BJ (cell line): Measurements from ENCODE around the gene DHRS3. TPM values are rescaled to one million over a fixed set of nuclear protein-coding genes. Genes with fewer than 3 reads are reported as not detected.

Experiments used
- CTCF ChIA-PET: fragments of 350-600 bp; formaldehyde crosslinking; extraction: SDS; loops from one replicate; lab custom pipeline; 2021; ENCODE audit warnings: antibody characterized with exemption, inconsistent platforms; lab: Yijun Ruan, JAX
- POLR2A ChIA-PET: fragments of 300-600 bp; sonication (Branson Sonifier 250); formaldehyde crosslinking; extraction: SDS; loops from one replicate; lab custom pipeline; 2021; ENCODE audit warnings: antibody characterized with exemption; lab: Charles Lee
- DNase-seq: peaks from one replicate; pipeline ENCODE4 v3.0.0-alpha.2; 2011; ENCODE audit warnings: low read depth
- H3K27me3 ChIP-seq: 2 replicates; pipeline ENCODE4 v1.6.0; 2011; ENCODE audit warnings: low read length; ENCODE audit not compliant: control insufficient read depth, insufficient read depth
- H3K36me3 ChIP-seq: 2 replicates; pipeline ENCODE4 v1.5.1; 2011; ENCODE audit warnings: low read length; ENCODE audit not compliant: control insufficient read depth, insufficient read depth
- H3K4me3 ChIP-seq: 2 replicates; pipeline ENCODE4 v1.5.1; 2011; ENCODE audit warnings: low read depth, mild to moderate bottlenecking, control low read depth, low read length
- polyA plus RNA-seq: library from polyadenylated mRNA; depleted of rRNA; stranded (reverse); fragments of >200 nt; gene quantifications from 2 replicates; pipeline ENCODE4 v1.2.3, GENCODE V29; 2011
- TF ChIP-seq, protein P1 (sequence below): IDR thresholded peaks from 2 replicates; pipeline ENCODE4 v1.5.1; 2011; ENCODE audit warnings: low read depth, mild to moderate bottlenecking, control low read depth, inconsistent platforms, low read length, moderate library complexity; ENCODE audit not compliant: insufficient read depth

Gene DHRS3
- polyA plus RNA-seq, 1 experiment = 224 TPM

DNA sequence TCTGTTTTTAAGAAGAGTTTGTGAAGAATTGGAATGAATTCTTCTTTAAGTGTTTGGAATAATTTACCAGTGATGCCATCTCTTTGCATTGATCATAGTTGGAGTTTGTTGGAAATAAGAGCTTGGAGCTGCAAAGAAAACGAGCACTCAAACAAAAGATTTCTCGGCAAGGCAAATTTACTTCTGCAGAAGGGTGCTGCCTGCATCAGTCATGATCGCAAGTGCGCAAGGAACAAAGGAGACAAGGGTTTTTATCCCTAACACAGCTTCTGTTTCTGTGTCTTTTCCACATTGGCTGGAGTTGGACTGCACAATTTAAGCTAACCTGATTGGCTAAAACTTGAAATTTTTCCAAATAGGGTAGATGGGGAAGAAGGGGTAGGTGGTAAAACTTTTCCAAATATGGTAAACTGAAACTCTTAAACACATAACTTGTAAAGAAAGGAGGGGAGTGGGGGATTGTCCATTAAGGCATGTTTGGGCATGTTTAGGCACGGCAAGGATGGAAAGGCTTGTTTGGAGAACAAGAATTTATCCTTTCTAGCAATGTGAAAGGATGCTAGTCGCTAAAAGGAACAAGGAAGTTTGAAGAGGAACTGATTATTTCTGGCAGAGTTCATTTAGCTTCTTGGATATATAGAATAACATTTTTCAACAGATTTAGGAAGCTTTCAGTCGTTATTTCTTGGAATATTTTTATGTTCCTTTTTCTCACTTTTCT lies 22.4 kb upstream of the DHRS3 start:
- Histone ChIP-seq H3K4me3 (no peak overlapping the region), H3K36me3 (no peaks in the 10 kb centered on the region), H3K27me3 (no peaks in the 10 kb centered on the region)
- ChIA-PET POLR2A (interaction anchor here (0.5 kb wide), 1 partner anchor 9 kb away, joined by 3 read pairs; no protein-coding TSS in a partner anchor), CTCF (interaction anchor here (0.6 kb wide), 1 partner anchor 9 kb away, joined by 3 read pairs; no protein-coding TSS in a partner anchor)
- no peak for DNase-seq
- TF ChIP-seq, protein P1, sequence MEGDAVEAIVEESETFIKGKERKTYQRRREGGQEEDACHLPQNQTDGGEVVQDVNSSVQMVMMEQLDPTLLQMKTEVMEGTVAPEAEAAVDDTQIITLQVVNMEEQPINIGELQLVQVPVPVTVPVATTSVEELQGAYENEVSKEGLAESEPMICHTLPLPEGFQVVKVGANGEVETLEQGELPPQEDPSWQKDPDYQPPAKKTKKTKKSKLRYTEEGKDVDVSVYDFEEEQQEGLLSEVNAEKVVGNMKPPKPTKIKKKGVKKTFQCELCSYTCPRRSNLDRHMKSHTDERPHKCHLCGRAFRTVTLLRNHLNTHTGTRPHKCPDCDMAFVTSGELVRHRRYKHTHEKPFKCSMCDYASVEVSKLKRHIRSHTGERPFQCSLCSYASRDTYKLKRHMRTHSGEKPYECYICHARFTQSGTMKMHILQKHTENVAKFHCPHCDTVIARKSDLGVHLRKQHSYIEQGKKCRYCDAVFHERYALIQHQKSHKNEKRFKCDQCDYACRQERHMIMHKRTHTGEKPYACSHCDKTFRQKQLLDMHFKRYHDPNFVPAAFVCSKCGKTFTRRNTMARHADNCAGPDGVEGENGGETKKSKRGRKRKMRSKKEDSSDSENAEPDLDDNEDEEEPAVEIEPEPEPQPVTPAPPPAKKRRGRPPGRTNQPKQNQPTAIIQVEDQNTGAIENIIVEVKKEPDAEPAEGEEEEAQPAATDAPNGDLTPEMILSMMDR = no peak

DNA sequence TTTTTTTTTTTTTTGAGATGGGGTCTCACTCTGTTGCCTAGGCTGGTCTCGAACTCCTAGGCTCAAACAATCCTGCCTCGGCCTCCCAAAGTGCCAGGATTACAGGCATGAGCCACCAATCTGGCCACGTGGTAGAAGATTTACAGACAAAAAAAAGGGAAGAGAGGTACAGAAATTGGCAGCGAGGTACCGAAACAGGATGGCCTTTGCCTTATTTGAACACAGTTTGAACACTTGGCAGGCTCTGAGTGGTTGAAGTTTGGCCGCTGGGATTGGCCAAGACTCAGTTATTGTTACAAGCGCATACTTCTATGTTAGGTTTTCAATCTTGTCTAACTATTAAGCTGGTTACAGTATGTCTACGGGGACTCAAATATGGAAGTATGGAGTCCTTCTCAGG lies 19.7 kb upstream of the DHRS3 start:
- H3K27me3 ChIP-seq = no peaks in the 10 kb centered on the region
- DNase-seq = no peak
- no peaks in the 10 kb centered on the region for H3K36me3 ChIP-seq
- TF ChIP-seq, protein P1 = no peak
- POLR2A ChIA-PET = no interaction called here
- no peak overlapping the region for H3K4me3 ChIP-seq
- CTCF ChIA-PET = no interaction called here

DNA sequence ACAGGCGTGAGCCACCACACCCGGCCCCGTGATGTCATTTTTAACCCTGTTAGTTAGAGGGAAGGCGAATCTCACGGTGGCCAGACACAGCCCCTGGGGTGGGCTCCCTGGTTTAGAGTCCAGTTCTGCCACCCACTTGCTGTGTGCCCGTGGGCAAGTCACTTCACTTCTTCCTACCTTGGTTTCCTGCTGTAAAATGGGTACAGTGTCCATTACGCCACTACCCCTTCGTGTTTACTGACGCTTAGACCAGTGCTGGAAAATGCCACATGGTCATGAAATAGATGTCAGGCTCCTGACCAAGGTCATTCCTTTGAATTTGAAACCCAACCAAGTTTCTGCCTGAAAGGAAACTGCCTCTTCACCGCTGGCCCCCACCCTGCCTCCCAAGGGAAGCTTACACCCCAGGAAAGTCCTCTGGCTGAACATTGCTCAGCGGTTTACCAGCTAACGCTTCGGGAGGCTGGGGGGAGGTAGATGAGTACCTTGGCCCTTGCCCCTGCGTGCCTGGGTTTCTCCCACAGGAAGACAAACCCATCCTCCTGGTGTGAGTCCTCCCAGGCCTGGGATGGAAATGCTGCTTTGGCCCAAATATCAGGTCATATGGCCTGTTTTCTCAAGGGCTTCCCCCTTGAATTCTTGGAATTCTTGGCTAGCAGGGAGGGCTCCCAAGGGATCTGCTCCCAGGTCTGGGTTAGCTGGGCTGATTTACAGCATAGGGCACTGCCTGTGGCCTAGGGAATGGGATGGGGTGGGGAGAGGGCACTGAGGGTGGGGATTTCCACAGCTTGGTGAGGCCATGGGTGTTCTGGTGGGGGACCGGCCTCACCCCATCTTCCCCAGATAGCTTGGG lies 18.3 kb upstream of the DHRS3 start:
- Histone ChIP-seq H3K36me3 (no peaks in the 10 kb centered on the region), H3K27me3 (no peaks in the 10 kb centered on the region), H3K4me3 (no peak overlapping the region)
- POLR2A ChIA-PET = no interaction called here
- no peak for DNase-seq
- TF ChIP-seq, protein P1 = no peak
- CTCF ChIA-PET = no interaction called here

DNA sequence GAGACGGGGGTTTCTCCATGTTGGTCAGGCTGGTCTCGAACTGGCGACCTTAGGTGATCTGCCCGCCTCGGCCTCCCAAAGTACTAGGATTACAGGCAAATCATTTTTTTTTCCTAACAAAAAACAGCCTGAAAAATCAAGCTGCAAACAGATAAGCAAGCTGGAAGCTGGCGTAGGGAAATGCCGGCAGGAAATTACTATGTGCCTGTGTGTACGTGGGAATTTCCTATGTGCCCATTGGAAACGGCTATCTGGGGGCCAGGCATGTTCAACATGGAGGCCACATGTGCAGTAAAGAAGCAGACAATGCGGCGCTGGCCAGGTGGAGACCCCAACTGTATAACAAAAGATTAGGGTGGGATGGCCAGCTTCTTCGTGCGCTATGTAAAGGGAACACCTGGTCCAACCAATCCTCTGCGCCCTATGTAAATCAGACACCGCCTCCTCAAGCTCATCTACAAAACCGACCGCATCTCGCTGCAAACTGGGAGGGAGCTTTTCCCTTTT lies 16.7 kb upstream of the DHRS3 start:
- CTCF ChIA-PET = interaction anchor here (0.8 kb wide), 1 partner anchor 320 kb away, joined by 3 read pairs; no protein-coding TSS in a partner anchor
- no peak for DNase-seq
- POLR2A ChIA-PET = interaction anchor here (0.6 kb wide), 1 partner anchor 1627 kb away, joined by 3 read pairs; no protein-coding TSS in a partner anchor
- Histone ChIP-seq H3K4me3 (no peak overlapping the region), H3K36me3 (no peaks in the 10 kb centered on the region), H3K27me3 (no peaks in the 10 kb centered on the region)
- TF ChIP-seq, protein P1 = no peak

DNA sequence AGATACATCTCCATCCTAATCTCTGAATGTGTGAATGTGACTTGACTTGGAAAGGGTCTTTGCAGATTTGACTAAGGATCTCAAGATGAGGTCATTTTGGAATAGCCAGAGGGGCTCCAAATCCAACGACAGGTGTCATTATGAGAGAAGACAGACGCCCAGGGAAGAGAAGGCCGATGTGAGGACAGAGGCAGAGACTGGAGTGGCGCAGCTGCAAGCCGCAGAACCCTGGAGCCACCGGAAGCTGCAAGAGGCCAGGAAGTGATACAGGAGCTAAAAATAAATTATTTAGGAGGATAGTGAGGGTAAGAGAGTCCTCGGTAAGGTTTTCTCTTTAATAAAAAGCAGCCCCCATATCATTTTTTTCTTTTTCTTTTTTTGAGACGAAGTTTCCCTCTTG lies 16.1 kb upstream of the DHRS3 start:
- Histone ChIP-seq H3K36me3 (no peaks in the 10 kb centered on the region), H3K4me3 (no peak overlapping the region), H3K27me3 (no peaks in the 10 kb centered on the region)
- ChIA-PET CTCF (interaction anchor here (0.8 kb wide), 1 partner anchor 320 kb away, joined by 3 read pairs; no protein-coding TSS in a partner anchor), POLR2A (no interaction called here)
- DNase-seq = no peak
- TF ChIP-seq, protein P1 = no peak
